ENCODE measurements around the gene NDST3.

NDST3 gene

DNA sequence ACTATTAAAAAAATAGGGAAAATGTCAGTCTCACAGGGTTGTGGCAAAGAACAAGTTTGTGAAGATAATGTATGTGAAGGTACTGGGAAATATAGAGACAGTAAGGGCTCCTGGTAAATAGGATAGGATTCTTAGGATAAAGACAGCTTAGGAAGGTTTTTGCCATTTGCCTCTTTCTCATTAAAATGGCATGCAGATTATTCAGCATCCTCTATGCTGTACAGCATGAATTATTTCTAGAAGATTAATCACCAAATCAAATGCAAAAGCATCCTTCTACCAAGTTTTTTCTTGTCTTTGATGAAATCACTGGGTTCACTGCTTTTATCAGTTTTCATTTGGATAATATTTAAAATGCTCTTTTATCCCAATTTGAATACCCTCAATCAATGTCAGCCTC, 142.8 kb downstream of the NDST3 start:
- TF ChIP-seq, protein P1, sequence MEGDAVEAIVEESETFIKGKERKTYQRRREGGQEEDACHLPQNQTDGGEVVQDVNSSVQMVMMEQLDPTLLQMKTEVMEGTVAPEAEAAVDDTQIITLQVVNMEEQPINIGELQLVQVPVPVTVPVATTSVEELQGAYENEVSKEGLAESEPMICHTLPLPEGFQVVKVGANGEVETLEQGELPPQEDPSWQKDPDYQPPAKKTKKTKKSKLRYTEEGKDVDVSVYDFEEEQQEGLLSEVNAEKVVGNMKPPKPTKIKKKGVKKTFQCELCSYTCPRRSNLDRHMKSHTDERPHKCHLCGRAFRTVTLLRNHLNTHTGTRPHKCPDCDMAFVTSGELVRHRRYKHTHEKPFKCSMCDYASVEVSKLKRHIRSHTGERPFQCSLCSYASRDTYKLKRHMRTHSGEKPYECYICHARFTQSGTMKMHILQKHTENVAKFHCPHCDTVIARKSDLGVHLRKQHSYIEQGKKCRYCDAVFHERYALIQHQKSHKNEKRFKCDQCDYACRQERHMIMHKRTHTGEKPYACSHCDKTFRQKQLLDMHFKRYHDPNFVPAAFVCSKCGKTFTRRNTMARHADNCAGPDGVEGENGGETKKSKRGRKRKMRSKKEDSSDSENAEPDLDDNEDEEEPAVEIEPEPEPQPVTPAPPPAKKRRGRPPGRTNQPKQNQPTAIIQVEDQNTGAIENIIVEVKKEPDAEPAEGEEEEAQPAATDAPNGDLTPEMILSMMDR (IDR thresholded peaks at IDR 0.05; ENCODE audit: low read depth, low read length), result no peak
- no peak for DNase-seq (ENCODE audit: low read depth in 2 of 2)
- H3K4me3 ChIP-seq (replicated peaks in 1 of 2; ENCODE audit: low read depth in 2 of 2, low read length in 2 of 2), result no peak overlapping the region

DNA sequence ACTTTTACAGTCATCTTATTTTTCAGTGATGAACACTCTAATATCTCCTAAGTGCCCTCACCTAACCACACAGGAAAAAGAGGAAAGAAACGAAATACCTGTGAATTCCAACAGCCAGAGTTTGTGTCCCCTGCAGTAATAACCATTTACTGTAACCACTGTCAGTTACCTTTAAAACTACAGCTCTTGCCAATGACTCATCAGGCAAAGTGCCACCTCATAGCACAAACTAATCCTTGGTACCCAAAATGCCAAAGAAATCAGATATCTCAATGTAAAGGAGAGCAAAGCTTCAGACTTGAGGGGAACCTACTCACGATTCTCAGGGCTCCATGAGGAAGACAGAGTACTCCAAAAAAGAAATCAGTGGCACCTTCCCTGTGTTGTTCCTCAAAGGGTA, 146.5 kb downstream of the NDST3 start:
- TF ChIP-seq, protein P1 (IDR thresholded peaks at IDR 0.05; ENCODE audit: low read depth, low read length), result no peak
- no peak for DNase-seq (ENCODE audit: low read depth in 2 of 2)
- H3K4me3 ChIP-seq (replicated peaks in 1 of 2; ENCODE audit: low read depth in 2 of 2, low read length in 2 of 2), result no peak overlapping the region

DNA sequence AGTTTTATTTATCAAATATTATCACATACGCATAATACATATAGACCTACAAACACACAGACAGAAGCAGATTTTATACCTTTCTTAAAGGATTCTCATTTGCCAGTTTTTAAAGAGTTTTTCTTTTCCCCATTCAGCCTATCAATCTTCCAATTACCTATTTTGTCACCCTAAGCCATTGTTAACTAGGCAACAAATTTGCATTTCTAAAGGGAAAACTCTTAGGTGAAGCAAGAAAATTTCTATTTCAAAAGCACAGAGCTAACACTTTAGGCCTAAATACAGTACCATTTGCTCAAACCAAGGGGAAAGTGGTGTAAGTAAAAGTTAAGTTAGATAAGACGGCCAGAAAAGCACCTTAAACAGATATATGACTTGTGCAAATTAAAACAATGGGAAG, 156.6 kb downstream of the NDST3 start:
- no peak for DNase-seq (ENCODE audit: low read depth in 2 of 2)
- no peak overlapping the region for H3K4me3 ChIP-seq (replicated peaks in 1 of 2; ENCODE audit: low read depth in 2 of 2, low read length in 2 of 2)
- TF ChIP-seq, protein P1 (IDR thresholded peaks at IDR 0.05; ENCODE audit: low read depth, low read length), result no peak

DNA sequence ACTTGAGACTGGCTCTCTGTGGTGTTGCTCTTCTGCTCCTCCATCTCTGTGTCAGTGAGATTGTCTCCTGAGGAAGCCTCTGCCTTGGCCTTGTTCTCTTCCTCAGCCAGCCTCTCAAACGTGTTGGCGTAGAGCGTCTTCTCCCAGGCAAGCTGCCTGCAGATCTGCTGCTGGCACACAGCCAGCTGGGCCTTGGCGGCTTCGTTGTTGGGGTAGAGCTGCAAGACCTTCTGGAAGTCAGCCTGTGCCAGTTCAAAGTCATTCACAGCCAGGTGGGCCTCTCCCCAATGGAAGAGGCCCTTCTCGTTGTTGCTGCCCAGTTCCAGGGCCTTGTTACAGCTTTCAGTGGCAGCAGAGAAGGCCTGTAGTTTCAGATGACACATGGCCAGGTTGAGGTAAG, 159.1 kb downstream of the NDST3 start:
- TF ChIP-seq, protein P1 (IDR thresholded peaks at IDR 0.05; ENCODE audit: low read depth, low read length), result no peak
- H3K4me3 ChIP-seq (replicated peaks in 1 of 2; ENCODE audit: low read depth in 2 of 2, low read length in 2 of 2), result no peak overlapping the region
- no peak for DNase-seq (ENCODE audit: low read depth in 2 of 2)

DNA sequence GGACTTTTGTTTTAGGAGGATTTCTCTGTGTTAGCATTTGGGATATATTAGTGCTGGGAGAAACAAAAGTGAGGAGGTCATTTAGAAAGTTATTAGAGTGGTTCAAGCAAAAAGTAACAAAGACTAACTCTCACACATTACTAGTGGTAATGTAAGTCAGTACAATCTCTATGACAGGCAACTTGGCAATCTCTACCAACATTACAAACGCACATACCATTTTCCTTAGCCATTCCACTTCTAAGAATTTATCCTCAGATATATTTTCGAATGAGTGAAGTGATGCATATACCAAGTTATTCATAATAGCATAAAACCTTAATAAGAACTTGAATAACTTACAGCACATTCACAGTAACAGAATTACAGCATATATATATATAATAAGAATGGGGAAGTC, 172.3 kb downstream of the NDST3 start:
- DNase-seq (ENCODE audit: low read depth in 2 of 2), result peak in 1 of 2 donors; percentile 0
- H3K4me3 ChIP-seq (replicated peaks in 1 of 2; ENCODE audit: low read depth in 2 of 2, low read length in 2 of 2), result no peak overlapping the region
- TF ChIP-seq, protein P1 (IDR thresholded peaks at IDR 0.05; ENCODE audit: low read depth, low read length), result no peak

DNA sequence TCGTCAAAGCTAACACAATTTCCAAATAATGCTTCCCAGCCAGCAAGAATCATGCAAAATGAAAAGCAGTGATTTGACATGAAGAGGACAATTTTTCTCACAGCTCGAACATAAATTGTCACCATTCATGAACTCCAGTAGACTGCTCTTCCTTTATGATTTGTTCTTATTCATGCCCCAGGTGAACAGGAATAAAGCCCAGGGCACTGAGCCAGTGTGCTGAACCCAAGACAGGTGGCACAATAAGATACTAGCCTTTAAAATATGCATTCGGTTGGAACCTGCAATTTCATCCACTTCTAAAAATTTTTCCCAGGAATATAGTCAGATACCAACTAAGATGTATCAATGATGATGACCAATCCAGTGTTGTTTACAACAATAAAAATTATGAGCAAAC, 178.8 kb downstream of the NDST3 start:
- H3K4me3 ChIP-seq (replicated peaks in 1 of 2; ENCODE audit: low read depth in 2 of 2, low read length in 2 of 2), result no peak overlapping the region
- DNase-seq (ENCODE audit: low read depth in 2 of 2), result no peak
- TF ChIP-seq, protein P1 (IDR thresholded peaks at IDR 0.05; ENCODE audit: low read depth, low read length), result no peak

DNA sequence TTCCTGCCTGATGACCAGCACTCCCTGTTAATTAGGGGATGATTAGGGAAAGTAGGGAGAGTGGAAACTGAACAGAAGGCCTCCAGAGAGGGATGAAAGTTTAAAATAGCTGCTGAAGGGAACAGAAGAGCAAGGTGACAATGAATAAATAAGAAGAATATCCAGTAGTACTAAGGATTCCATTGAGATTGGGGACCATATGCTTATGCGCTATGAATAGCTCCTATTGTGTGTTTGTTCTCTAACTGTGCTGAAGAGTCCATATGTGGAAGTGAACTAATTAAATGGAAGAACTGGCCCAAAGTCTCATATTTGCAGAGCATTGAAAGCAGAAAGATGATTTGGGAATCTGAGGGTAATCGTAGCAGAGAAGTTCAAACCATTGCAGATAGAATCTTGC, 181.5 kb downstream of the NDST3 start:
- no peak overlapping the region for H3K4me3 ChIP-seq (replicated peaks in 1 of 2; ENCODE audit: low read depth in 2 of 2, low read length in 2 of 2)
- TF ChIP-seq, protein P1 (IDR thresholded peaks at IDR 0.05; ENCODE audit: low read depth, low read length), result no peak
- DNase-seq (ENCODE audit: low read depth in 2 of 2), result no peak

Measured in cardiac fibroblast (primary cell).